GM19438 (cell line): ENCODE measurements around the gene MYO1A.
"Not testable (repeated sequence)": the region's sequence is repeated elsewhere in the genome, so short reads cannot be mapped to it uniquely, and the experiment has no call there.

Source experiments
- ATAC-seq: cut with Tn5 transposase; IDR thresholded peaks from one replicate; pipeline ENCODE4 v1.9.1; 2021; ENCODE audit warnings: low read depth; ENCODE audit not compliant: unreplicated experiment

MYO1A gene

GRCh38 chr12:56996793-56997545 lies 53.0 kb downstream of the MYO1A start:
- no peak for ATAC-seq

GRCh38 chr12:56995930-56996496 lies 53.9 kb downstream of the MYO1A start:
- no peak for ATAC-seq

- no peak for ATAC-seq
Observed at GRCh38 chr12:56995201-56995929, 54.6 kb downstream of the MYO1A start.

- ATAC-seq = no peak
Observed at GRCh38 chr12:56994231-56994746, 55.6 kb downstream of the MYO1A start.

- no peak for ATAC-seq
Observed at GRCh38 chr12:56993346-56993745, 56.6 kb downstream of the MYO1A start.

- no peak for ATAC-seq
Observed at GRCh38 chr12:56991319-56992246, 58.3 kb downstream of the MYO1A start.

- ATAC-seq = no peak
Observed at GRCh38 chr12:56990648-56991318, 59.1 kb downstream of the MYO1A start.

GRCh38 chr12:56989861-56990610 lies 59.9 kb downstream of the MYO1A start:
- no peak for ATAC-seq

- no peak for ATAC-seq
Observed at GRCh38 chr12:56988207-56988739, 61.7 kb downstream of the MYO1A start.

GRCh38 chr12:56987551-56988053 lies 62.3 kb downstream of the MYO1A start:
- ATAC-seq = no peak

- no peak for ATAC-seq
Observed at GRCh38 chr12:56987011-56987410, 62.9 kb downstream of the MYO1A start.

GRCh38 chr12:56985714-56986113 lies 64.2 kb downstream of the MYO1A start:
- not testable (repeated sequence) for ATAC-seq

- ATAC-seq = no peak
Observed at GRCh38 chr12:56983386-56983785, 66.5 kb downstream of the MYO1A start.

GRCh38 chr12:56982578-56983236 lies 67.2 kb downstream of the MYO1A start:
- ATAC-seq = not testable (repeated sequence)

GRCh38 chr12:56980941-56981530 lies 68.9 kb downstream of the MYO1A start:
- ATAC-seq = no peak

GRCh38 chr12:56980268-56980667 lies 69.7 kb downstream of the MYO1A start:
- no peak for ATAC-seq

GRCh38 chr12:56979628-56980027 lies 70.3 kb downstream of the MYO1A start:
- ATAC-seq = no peak
